MM.1S (cell line): ENCODE measurements around the gene PRKCB.

Experiments used
- EZH2 ChIP-seq: fragments of 300-600 bp; sonication (generic); optimal IDR thresholded peaks from 2 replicates; pipeline ENCODE3; 2017; ENCODE audit warnings: low read depth, mild to moderate bottlenecking, antibody characterized with exemption, low read length, mixed read lengths
- EZH2phosphoT487 ChIP-seq: fragments of 300-600 bp; sonication (generic); IDR thresholded peaks from 2 replicates; pipeline ENCODE4 v1.6.1; 2018; ENCODE audit warnings: antibody characterized with exemption, low read length
- TF ChIP-seq, protein P1 (sequence below): fragments of 300-600 bp; sonication (generic); IDR thresholded peaks from 2 replicates; pipeline ENCODE4 v1.5.1; 2016; ENCODE audit warnings: antibody characterized with exemption, low read length, mixed read lengths

DNA sequence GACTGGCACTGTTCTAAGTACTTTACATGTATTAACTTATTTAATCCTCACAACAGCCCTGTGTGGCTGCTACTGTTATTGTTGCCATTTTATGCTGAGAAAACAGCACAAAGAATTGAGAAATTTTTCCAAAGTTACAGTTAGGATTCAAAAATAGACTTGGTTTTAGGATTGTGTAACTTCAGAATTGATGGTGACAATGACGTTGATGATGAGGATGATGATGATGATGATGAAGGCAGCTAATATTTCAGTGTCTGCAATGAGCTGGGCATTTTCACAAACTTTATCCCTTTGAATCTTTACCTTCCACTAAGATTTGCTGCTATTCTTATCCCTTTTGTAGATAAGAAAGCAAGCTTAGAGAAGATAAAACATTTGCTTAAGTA lies 22.1 kb downstream of the PRKCB start:
- TF ChIP-seq, protein P1, sequence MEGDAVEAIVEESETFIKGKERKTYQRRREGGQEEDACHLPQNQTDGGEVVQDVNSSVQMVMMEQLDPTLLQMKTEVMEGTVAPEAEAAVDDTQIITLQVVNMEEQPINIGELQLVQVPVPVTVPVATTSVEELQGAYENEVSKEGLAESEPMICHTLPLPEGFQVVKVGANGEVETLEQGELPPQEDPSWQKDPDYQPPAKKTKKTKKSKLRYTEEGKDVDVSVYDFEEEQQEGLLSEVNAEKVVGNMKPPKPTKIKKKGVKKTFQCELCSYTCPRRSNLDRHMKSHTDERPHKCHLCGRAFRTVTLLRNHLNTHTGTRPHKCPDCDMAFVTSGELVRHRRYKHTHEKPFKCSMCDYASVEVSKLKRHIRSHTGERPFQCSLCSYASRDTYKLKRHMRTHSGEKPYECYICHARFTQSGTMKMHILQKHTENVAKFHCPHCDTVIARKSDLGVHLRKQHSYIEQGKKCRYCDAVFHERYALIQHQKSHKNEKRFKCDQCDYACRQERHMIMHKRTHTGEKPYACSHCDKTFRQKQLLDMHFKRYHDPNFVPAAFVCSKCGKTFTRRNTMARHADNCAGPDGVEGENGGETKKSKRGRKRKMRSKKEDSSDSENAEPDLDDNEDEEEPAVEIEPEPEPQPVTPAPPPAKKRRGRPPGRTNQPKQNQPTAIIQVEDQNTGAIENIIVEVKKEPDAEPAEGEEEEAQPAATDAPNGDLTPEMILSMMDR, result no peak
- no peak for TF ChIP-seq EZH2
- TF ChIP-seq EZH2phosphoT487, result no peak
